Esophagus squamous epithelium (tissue), 5 donors: ENCODE results near the gene RNU4-1. TPM values are rescaled to one million over a fixed set of nuclear protein-coding genes. Genes with fewer than 3 reads are reported as not detected.

Source experiments
- DNase-seq: peaks from one replicate; lab custom pipeline; 2025; lab: John Stamatoyannopoulos, UW
- H3K27ac ChIP-seq, 4 donors: fragments of 200-600 bp; sonication (generic); one replicate each; pipeline ENCODE4 v1.5.1; 2016 to 2019; ENCODE audit warnings: mild to moderate bottlenecking in 1 of 4
- H3K27me3 ChIP-seq, 4 donors: fragments of 200-600 bp; sonication (generic); 1 replicate in 3 of 4; 2 replicates in 1 of 4; pipeline versions ENCODE4 v1.5.1 to v1.6.0; 2017 to 2021; ENCODE audit warnings: antibody characterized with exemption in 1 of 4
- H3K36me3 ChIP-seq, 3 donors: fragments of 200-600 bp; sonication (generic); one replicate each; pipeline ENCODE4 v1.5.1; 2016 to 2019
- H3K4me1 ChIP-seq, 3 donors: fragments of 200-600 bp; sonication (generic); one replicate each; pipeline ENCODE4 v1.5.1; 2017 to 2019
- H3K4me3 ChIP-seq, 4 donors: fragments of 200-600 bp; sonication (generic); 1 replicate in 3 of 4; 2 replicates in 1 of 4; pipeline ENCODE4 v1.5.1; 2016 to 2019; ENCODE audit warnings: mild to moderate bottlenecking in 2 of 4, moderate library complexity in 1 of 4
- H3K9me3 ChIP-seq, 3 donors: fragments of 200-600 bp; sonication (generic); one replicate each; pipeline ENCODE4 v1.5.1; 2016 to 2019
- CTCF ChIP-seq, 6 experiments: fragments of 450-650 bp in 4 of 6; fragments of 200-600 bp in 2 of 6; sonication (generic) in 2 of 6; IDR thresholded peaks; one replicate each; pipeline ENCODE4 v1.5.1; 2016 to 2019; ENCODE audit warnings: antibody characterized with exemption in 6 of 6, mild to moderate bottlenecking in 4 of 6, moderate library complexity in 4 of 6
- POLR2A ChIP-seq, 4 donors: fragments of 450-650 bp; IDR thresholded peaks; one replicate each; pipeline ENCODE4 v1.6.1; 2017; ENCODE audit warnings: antibody characterized with exemption in 4 of 4, mild to moderate bottlenecking in 4 of 4, moderate library complexity in 3 of 4
- WGBS, 2 donors: methylation state at CpG; one replicate each; pipeline ENCODE4 v1.1.5; 2018; 5-methylcytosine and 5-hydroxymethylcytosine counted together
- intact Hi-C: fragments of 100-400 bp; cut with DNase I; formaldehyde crosslinking; loops from one replicate; pipeline ENCODE4 v1.15.0; 2022
- total RNA-seq, 4 donors: library from RNA; depleted of rRNA; stranded (reverse); fragments of >200 nt; gene quantifications; one replicate each; pipeline ENCODE4 v1.1.0, GENCODE V29; 2016
- donor health status: DM: yes; HTN: yes; CAD: no.

Gene RNU4-1
- total RNA-seq, 4 donors from 2014 or later: under 0.01 TPM; not detected in 1

- Histone ChIP-seq H3K9me3 (no peaks in the 10 kb centered on the region), H3K36me3 (no peaks in the 10 kb centered on the region), H3K4me1 (peaks cover 0 to 13% (median 0%) of the 10 kb centered on the region in 3 donors), H3K4me3 (no peak within 1 kb of the TSS), H3K27me3 (peaks cover 0 to 6% (median 0%) of the 10 kb centered on the region in 4 donors), H3K27ac (no peak within 1 kb of the TSS)
- no peak for DNase-seq
- TF ChIP-seq POLR2A (IDR thresholded peaks at IDR 0.05) (no peak), CTCF (IDR thresholded peaks at IDR 0.05) (no peak)
- 60 to 83% methylated on average over 3 to 4 of the region's 5 CpGs for whole genome bisulfite sequencing, 2 donors
- intact Hi-C loops: no loop called here
Measured at GRCh38 chr12:120327593-120327992, 34.6 kb upstream of the RNU4-1 start, which contains the start of gene PLA2G1B. PLA2G1B (minus strand) TSS chr12:120327779; CDS start chr12:120327753, 26 bp downstream.

GRCh38 chr12:120324841-120325417 lies 31.9 kb upstream of the RNU4-1 start:
- DNase-seq: no peak

GRCh38 chr12:120323772-120324171 lies 30.7 kb upstream of the RNU4-1 start:
- no peaks in the 10 kb centered on the region for H3K27me3 ChIP-seq
- H3K27ac ChIP-seq: no peak overlapping the region

More at GRCh38 chr12:120324841-120325417, 31.9 kb upstream of the RNU4-1 start:
- TF ChIP-seq POLR2A (IDR thresholded peaks at IDR 0.05) (no peak), CTCF (IDR thresholded peaks at IDR 0.05) (no peak)
- intact Hi-C loops: no loop called here
- Histone ChIP-seq H3K27me3 (no peaks in the 10 kb centered on the region), H3K36me3 (no peaks in the 10 kb centered on the region), H3K4me3 (no peak overlapping the region), H3K4me1 (peaks cover 0 to 13% (median 0%) of the 10 kb centered on the region in 3 donors), H3K9me3 (no peaks in the 10 kb centered on the region), H3K27ac (no peak overlapping the region)
- WGBS, 2 donors: 56 to 69% methylated on average over 9 of the region's 9 CpGs

GRCh38 chr12:120321382-120322202 lies 28.6 kb upstream of the RNU4-1 start:
- H3K4me3 ChIP-seq: no peak overlapping the region
- intact Hi-C loops: no loop called here
- H3K9me3 ChIP-seq: no peaks in the 10 kb centered on the region
- no peak for DNase-seq
- 64 to 69% methylated on average over 9 to 13 of the region's 13 CpGs for WGBS, 2 donors
- H3K4me1 ChIP-seq: peaks cover 7 to 25% (median 9%) of the 10 kb centered on the region in 3 donors
- H3K36me3 ChIP-seq: no peaks in the 10 kb centered on the region
- H3K27ac ChIP-seq: no peak overlapping the region
- no peaks in the 10 kb centered on the region for H3K27me3 ChIP-seq
- TF ChIP-seq POLR2A (IDR thresholded peaks at IDR 0.05) (no peak), CTCF (IDR thresholded peaks at IDR 0.05) (no peak)

More at GRCh38 chr12:120323772-120324171, 30.7 kb upstream of the RNU4-1 start:
- Histone ChIP-seq H3K4me3 (no peak overlapping the region), H3K9me3 (no peaks in the 10 kb centered on the region), H3K4me1 (peaks cover 0 to 13% (median 0%) of the 10 kb centered on the region in 3 donors), H3K36me3 (no peaks in the 10 kb centered on the region)
- 95 to 96% methylated on average over 2 of the region's 2 CpGs for WGBS, 2 donors
- no peak for DNase-seq
- intact Hi-C loops: no loop called here
- TF ChIP-seq CTCF (IDR thresholded peaks at IDR 0.05): no peak
- TF ChIP-seq POLR2A (IDR thresholded peaks at IDR 0.05): no peak
